Smooth muscle cell (in vitro differentiated cells): Measurements from ENCODE around the gene TBC1D1. TPM values are rescaled to one million over a fixed set of nuclear protein-coding genes. Genes with fewer than 3 reads are reported as not detected.

Experiments used
- DNase-seq: peaks from one replicate; lab custom pipeline; 2025; ENCODE audit not compliant: unreplicated experiment; lab: John Stamatoyannopoulos, UW
- H2AFZ ChIP-seq: fragments of 200-600 bp; sonication (generic); 2 replicates; pipeline ENCODE4 v1.6.0; 2016; ENCODE audit warnings: antibody characterized with exemption, low read depth, mild to moderate bottlenecking
- H3F3A ChIP-seq: fragments of 200-600 bp; sonication (generic); 2 replicates; pipeline ENCODE4 v1.6.0; 2017; ENCODE audit warnings: antibody characterized with exemption, low read depth
- H3K27ac ChIP-seq: fragments of 200-600 bp; sonication (generic); 2 replicates; pipeline ENCODE4 v1.5.1; 2016; ENCODE audit warnings: low read depth, mild to moderate bottlenecking
- H3K27me3 ChIP-seq: fragments of 200-600 bp; sonication (generic); 2 replicates; pipeline ENCODE4 v1.6.1; 2016; ENCODE audit warnings: low read depth, mild to moderate bottlenecking
- H3K36me3 ChIP-seq: fragments of 200-600 bp; sonication (generic); 2 replicates; pipeline ENCODE4 v1.5.1; 2016; ENCODE audit warnings: low read depth
- H3K4me1 ChIP-seq: fragments of 200-600 bp; sonication (generic); 2 replicates; pipeline ENCODE4 v1.5.1; 2016; ENCODE audit warnings: low read depth
- H3K4me2 ChIP-seq: fragments of 200-600 bp; sonication (generic); 2 replicates; pipeline ENCODE4 v1.6.0; 2016; ENCODE audit warnings: mild to moderate bottlenecking
- H3K4me3 ChIP-seq: fragments of 200-600 bp; sonication (generic); 2 replicates; pipeline ENCODE4 v1.5.1; 2016; ENCODE audit warnings: mild to moderate bottlenecking
- H3K79me2 ChIP-seq: fragments of 200-600 bp; sonication (generic); 2 replicates; pipeline ENCODE4 v1.6.0; 2016; ENCODE audit warnings: low read depth, mild to moderate bottlenecking
- H3K9ac ChIP-seq: fragments of 200-600 bp; sonication (generic); 2 replicates; pipeline ENCODE4 v1.6.0; 2016; ENCODE audit warnings: low read depth
- H3K9me3 ChIP-seq: fragments of 200-600 bp; sonication (generic); replicated peaks from 2 replicates; pipeline ENCODE4 v1.5.1; 2016; ENCODE audit warnings: low read depth
- H4K20me1 ChIP-seq: fragments of 200-600 bp; sonication (generic); 2 replicates; pipeline ENCODE4 v1.6.0; 2016; ENCODE audit warnings: low read depth
- CTCF ChIP-seq: fragments of 200-600 bp; sonication (generic); IDR thresholded peaks from 2 replicates; pipeline ENCODE4 v1.5.1; 2017; ENCODE audit warnings: borderline replicate concordance, mild to moderate bottlenecking, antibody characterized with exemption; ENCODE audit not compliant: insufficient read depth, poor library complexity, severe bottlenecking
- WGBS: methylation state at CpG from one replicate; pipeline ENCODE4 v1.1.7; 2016; ENCODE audit warnings: low lambda C conversion rate; 5-methylcytosine and 5-hydroxymethylcytosine counted together
- polyA plus RNA-seq: library from polyadenylated mRNA; unstranded; fragments of >200 nt; fragmentation: Nextera tagmentation; extraction: Ambion mirVana; gene quantifications from 2 replicates; pipeline ENCODE4 v1.2.1, GENCODE V29; 2016
- total RNA-seq: library from RNA; depleted of rRNA; stranded (reverse); fragments of >200 nt; gene quantifications from 2 replicates; pipeline ENCODE4 v1.2.3, GENCODE V29; 2014

Gene TBC1D1
- total and polyA plus RNA-seq, 2 experiments from 2014 or later, result 81.5 to 117 TPM

GRCh38 chr4:38045289-38045988 lies 154.6 kb downstream of the TBC1D1 start:
- no peak for TF ChIP-seq CTCF
- Histone ChIP-seq H3K36me3 (no peaks in the 10 kb centered on the region), H3K79me2 (no peaks in the 10 kb centered on the region), H3K27ac (no peak overlapping the region), H3F3A (peaks cover 19% of the 10 kb centered on the region), H3K4me2 (no peak overlapping the region), H3K4me3 (no peak overlapping the region), H3K9me3 (no peaks in the 10 kb centered on the region), H4K20me1 (no peaks in the 10 kb centered on the region), H3K4me1 (no peaks in the 10 kb centered on the region), H2AFZ (no peak overlapping the region), H3K9ac (no peak overlapping the region), H3K27me3 (no peaks in the 10 kb centered on the region)
- WGBS, result 91% methylated on average over 8 of the region's 8 CpGs
- no peak for DNase-seq

GRCh38 chr4:38046727-38047489 lies 156.0 kb downstream of the TBC1D1 start:
- DNase-seq, result no peak
- H3K79me2 ChIP-seq, result no peaks in the 10 kb centered on the region
- H3K4me1 ChIP-seq, result no peaks in the 10 kb centered on the region
- no peak overlapping the region for H3K9ac ChIP-seq
- no peaks in the 10 kb centered on the region for H3K9me3 ChIP-seq
- peaks cover 32% of the 10 kb centered on the region for H3F3A ChIP-seq
- no peak overlapping the region for H2AFZ ChIP-seq
- H3K36me3 ChIP-seq, result no peaks in the 10 kb centered on the region
- no peaks in the 10 kb centered on the region for H4K20me1 ChIP-seq
- H3K4me3 ChIP-seq, result no peak overlapping the region
- H3K27me3 ChIP-seq, result no peaks in the 10 kb centered on the region
- H3K4me2 ChIP-seq, result no peak overlapping the region
- 70% methylated on average over 5 of the region's 5 CpGs for WGBS
- no peak overlapping the region for H3K27ac ChIP-seq
- no peak for TF ChIP-seq CTCF

- Histone ChIP-seq H4K20me1 (no peaks in the 10 kb centered on the region), H3K9me3 (no peaks in the 10 kb centered on the region), H3K4me3 (no peak overlapping the region), H3K4me1 (no peaks in the 10 kb centered on the region), H3K79me2 (no peaks in the 10 kb centered on the region), H2AFZ (no peak overlapping the region), H3K4me2 (no peak overlapping the region), H3K36me3 (no peaks in the 10 kb centered on the region), H3K27ac (peak overlapping the region; percentile 94), H3K9ac (no peak overlapping the region), H3F3A (peaks cover 32% of the 10 kb centered on the region), H3K27me3 (no peaks in the 10 kb centered on the region)
- DNase-seq, result no peak
- TF ChIP-seq CTCF, result no peak
- WGBS, result 74% methylated on average over 15 of the region's 15 CpGs
These were observed 158.8 kb downstream of the TBC1D1 start for GRCh38 chr4:38049545-38050170.
